Chondrocyte (in vitro differentiated cells): Measurements from ENCODE around the gene CD2BP2. TPM values are rescaled to one million over a fixed set of nuclear protein-coding genes. Genes with fewer than 3 reads are reported as not detected.

Source experiments
- DNase-seq: peaks from one replicate; pipeline ENCODE4 v3.0.0; 2021; ENCODE audit warnings: mixed read lengths, low spot score
- H3K27ac Mint-ChIP-seq: one replicate; pipeline ENCODE4 v1.8.0; 2021; ENCODE audit warnings: mild to moderate bottlenecking, moderate library complexity, mixed read lengths; ENCODE audit not compliant: unreplicated experiment
- H3K27me3 Mint-ChIP-seq: 2 replicates; pipeline ENCODE4 v1.8.0; 2021; ENCODE audit warnings: low read depth, mixed read lengths
- H3K36me3 Mint-ChIP-seq: 2 replicates; pipeline ENCODE4 v1.8.0; 2021; ENCODE audit warnings: low read depth, mixed read lengths
- H3K4me1 Mint-ChIP-seq: 2 replicates; pipeline ENCODE4 v1.8.0; 2021; ENCODE audit warnings: low read depth, mild to moderate bottlenecking, mixed read lengths
- H3K4me3 Mint-ChIP-seq: one replicate; pipeline ENCODE4 v1.8.0; 2021; ENCODE audit warnings: mild to moderate bottlenecking, moderate library complexity, mixed read lengths; ENCODE audit not compliant: unreplicated experiment
- H3K9me3 Mint-ChIP-seq: 2 replicates; pipeline ENCODE4 v1.8.0; 2021; ENCODE audit warnings: low read depth, mixed read lengths
- CTCF ChIP-seq: fragments of 200-600 bp; sonication (generic); IDR thresholded peaks from 2 replicates; pipeline ENCODE4 v1.5.0; 2021; ENCODE audit warnings: antibody characterized with exemption, mild to moderate bottlenecking, moderate library complexity
- long read RNA-seq: library from polyadenylated mRNA; stranded (forward); transcript quantifications from one replicate; pipeline ENCODE4 v2.0.0, GENCODE V29; 2021
- total RNA-seq: library from RNA; stranded (reverse); gene quantifications from 3 replicates; pipeline ENCODE4 v1.2.1, GENCODE V29; 2021

The CD2BP2 gene
- total RNA-seq, result 53.2 to 61.0 TPM (median 55.8 TPM) in 3 replicates
- long read RNA-seq, transcript CD2BP2-203 (6 exons, 1,417 nt), result minor isoform, 12 of 132 reads
- long read RNA-seq, transcript CD2BP2-201 (7 exons, 3,421 nt), result major isoform, 84 of 132 reads
- long read RNA-seq, partial matches to known transcripts, result 28 of 132 reads
- long read RNA-seq, other reads (novel, unspliced or antisense), result 7 of 132 reads

- DNase-seq, result peak; percentile 98
- TF ChIP-seq CTCF, result peak; percentile 50
- peak within 1 kb of the TSS; percentile 91 for H3K4me3 Mint-ChIP-seq
- H3K36me3 Mint-ChIP-seq, result peaks cover 22% of the 10 kb centered on the region
- no peaks in the 10 kb centered on the region for H3K27me3 Mint-ChIP-seq
- H3K9me3 Mint-ChIP-seq, result no peaks in the 10 kb centered on the region
- peaks cover 50% of the 10 kb centered on the region for H3K4me1 Mint-ChIP-seq
- H3K27ac Mint-ChIP-seq, result peak within 1 kb of the TSS; percentile 99
These were observed at the start of gene CD2BP2 for GRCh38 chr16:30355144-30355953. Gene CD2BP2 (minus strand): TSS chr16:30355308. CDS start chr16:30354681, 627 bp downstream.

- Mint-ChIP-seq H3K27me3 (no peaks in the 10 kb centered on the region), H3K27ac (no peak overlapping the region), H3K36me3 (peaks cover 2% of the 10 kb centered on the region), H3K4me3 (peak overlapping the region; percentile 87), H3K9me3 (no peaks in the 10 kb centered on the region), H3K4me1 (peaks cover 27% of the 10 kb centered on the region)
- no peak for DNase-seq
- TF ChIP-seq CTCF, result no peak
These were observed 46.8 kb upstream of the CD2BP2 start for GRCh38 chr16:30401768-30402425.

- H3K27me3 Mint-ChIP-seq, result no peaks in the 10 kb centered on the region
- H3K4me3 Mint-ChIP-seq, result peak overlapping the region; percentile 87
- peaks cover 2% of the 10 kb centered on the region for H3K36me3 Mint-ChIP-seq
- peak overlapping the region; percentile 96 for H3K27ac Mint-ChIP-seq
- H3K4me1 Mint-ChIP-seq, result peaks cover 34% of the 10 kb centered on the region
- H3K9me3 Mint-ChIP-seq, result no peaks in the 10 kb centered on the region
- TF ChIP-seq CTCF, result peak; percentile 16
- DNase-seq, result no peak
These were observed 44.5 kb upstream of the CD2BP2 start for GRCh38 chr16:30399435-30400186.

- Mint-ChIP-seq H3K4me3 (no peak overlapping the region), H3K36me3 (peaks cover 2% of the 10 kb centered on the region), H3K27ac (peak overlapping the region; percentile 63), H3K4me1 (peaks cover 41% of the 10 kb centered on the region), H3K27me3 (no peaks in the 10 kb centered on the region), H3K9me3 (no peaks in the 10 kb centered on the region)
- no peak for DNase-seq
- no peak for TF ChIP-seq CTCF
These were observed 43.7 kb upstream of the CD2BP2 start for GRCh38 chr16:30398661-30399434.
